ENCODE measurements around the gene GPATCH1.

DNA sequence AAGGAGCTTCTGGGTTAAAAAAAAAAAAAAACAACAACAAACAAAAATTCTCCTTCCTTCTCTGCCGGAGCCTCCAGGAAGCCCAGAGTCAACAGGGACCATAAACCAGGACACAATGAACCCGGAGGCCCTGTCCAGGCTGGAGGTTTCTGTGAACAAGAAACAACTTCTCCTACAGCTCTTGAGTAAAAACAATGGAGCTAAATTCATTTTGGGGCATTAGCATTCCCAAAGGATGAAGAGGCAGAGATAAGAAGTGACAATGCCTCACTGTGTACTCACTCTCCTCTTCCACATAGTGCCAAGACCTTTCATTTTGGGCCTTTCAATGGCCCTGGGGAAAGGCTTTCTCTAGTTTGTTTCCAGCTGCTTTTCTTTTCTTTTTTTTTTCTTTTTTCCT, 25.3 kb upstream of the GPATCH1 start:
- TF ChIP-seq, protein P1, sequence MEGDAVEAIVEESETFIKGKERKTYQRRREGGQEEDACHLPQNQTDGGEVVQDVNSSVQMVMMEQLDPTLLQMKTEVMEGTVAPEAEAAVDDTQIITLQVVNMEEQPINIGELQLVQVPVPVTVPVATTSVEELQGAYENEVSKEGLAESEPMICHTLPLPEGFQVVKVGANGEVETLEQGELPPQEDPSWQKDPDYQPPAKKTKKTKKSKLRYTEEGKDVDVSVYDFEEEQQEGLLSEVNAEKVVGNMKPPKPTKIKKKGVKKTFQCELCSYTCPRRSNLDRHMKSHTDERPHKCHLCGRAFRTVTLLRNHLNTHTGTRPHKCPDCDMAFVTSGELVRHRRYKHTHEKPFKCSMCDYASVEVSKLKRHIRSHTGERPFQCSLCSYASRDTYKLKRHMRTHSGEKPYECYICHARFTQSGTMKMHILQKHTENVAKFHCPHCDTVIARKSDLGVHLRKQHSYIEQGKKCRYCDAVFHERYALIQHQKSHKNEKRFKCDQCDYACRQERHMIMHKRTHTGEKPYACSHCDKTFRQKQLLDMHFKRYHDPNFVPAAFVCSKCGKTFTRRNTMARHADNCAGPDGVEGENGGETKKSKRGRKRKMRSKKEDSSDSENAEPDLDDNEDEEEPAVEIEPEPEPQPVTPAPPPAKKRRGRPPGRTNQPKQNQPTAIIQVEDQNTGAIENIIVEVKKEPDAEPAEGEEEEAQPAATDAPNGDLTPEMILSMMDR (IDR thresholded peaks at IDR 0.05; ENCODE audit: low read depth, low read length, poor library complexity, severe bottlenecking): no peak
- TF ChIP-seq EZH2phosphoT487 (IDR thresholded peaks at IDR 0.05; ENCODE audit: borderline replicate concordance, low read length): no peak
